Kidney tubule cell (primary cell): ENCODE results near the gene ATP5F1D.

ENCODE experiments used
- DNase-seq: peaks from one replicate; pipeline ENCODE4 v3.0.0-alpha.2; 2018; ENCODE audit warnings: low spot score

The ATP5F1D gene

DNA sequence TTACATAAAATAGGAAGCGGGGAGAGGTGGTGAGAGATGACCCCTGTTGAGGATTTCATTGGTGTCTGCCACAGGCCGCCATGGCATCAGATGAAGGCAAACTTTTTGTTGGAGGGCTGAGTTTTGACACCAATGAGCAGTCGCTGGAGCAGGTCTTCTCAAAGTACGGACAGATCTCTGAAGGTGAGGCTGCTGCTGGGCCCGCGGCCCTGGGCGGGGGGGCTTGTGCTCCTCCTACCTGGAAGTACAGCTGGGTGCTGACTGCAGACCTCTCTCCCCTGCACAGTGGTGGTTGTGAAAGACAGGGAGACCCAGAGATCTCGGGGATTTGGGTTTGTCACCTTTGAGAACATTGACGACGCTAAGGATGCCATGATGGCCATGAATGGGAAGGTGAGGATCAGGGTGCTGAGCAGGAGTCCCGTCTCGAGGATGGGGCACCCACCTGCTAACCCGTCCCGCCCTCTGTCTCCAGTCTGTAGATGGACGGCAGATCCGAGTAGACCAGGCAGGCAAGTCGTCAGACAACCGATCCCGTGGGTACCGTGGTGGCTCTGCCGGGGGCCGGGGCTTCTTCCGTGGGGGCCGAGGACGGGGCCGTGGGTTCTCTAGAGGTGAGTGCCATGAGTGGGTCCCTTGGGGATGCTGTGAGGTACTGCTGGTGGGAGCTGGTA, 29.4 kb downstream of the ATP5F1D start:
- peak; percentile 30 for DNase-seq

DNA sequence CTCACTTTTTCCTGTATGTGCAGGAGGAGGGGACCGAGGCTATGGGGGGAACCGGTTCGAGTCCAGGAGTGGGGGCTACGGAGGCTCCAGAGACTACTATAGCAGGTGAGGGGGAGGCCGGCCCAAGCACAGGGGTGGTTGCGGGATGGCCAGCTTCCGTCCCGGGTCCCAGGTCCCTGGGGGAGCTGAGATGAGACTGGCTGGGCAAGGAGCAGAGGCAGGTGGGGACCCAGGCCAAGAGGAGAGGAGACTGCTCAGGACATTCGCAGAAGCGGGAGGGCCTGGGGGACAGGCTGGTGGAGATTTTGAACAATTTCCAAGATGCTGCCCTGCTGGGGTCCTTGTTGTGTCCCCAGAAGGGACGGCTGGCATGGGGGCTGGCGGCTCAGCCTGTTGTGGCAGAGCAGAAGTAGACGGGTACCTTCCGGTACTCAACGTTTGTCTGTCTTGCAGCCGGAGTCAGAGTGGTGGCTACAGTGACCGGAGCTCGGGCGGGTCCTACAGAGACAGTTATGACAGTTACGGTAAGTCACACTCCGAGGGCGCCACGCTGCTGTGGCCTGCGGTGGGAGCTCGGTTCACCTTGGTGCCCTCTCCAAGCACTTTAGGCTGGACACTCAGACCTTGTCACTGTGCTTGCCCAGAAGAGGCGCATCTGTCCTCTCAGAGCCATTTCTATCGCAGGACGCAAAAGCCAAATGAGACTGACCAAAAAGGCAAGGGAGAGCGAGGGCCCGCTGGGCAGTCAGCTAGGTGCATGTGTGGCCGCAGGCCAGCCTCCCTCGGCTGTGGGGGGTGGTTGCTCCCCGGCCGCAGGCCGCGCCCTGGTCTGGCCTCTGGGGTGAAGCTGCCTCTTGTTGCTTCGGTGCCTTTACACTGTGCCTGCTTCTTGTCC, 30.2 kb downstream of the ATP5F1D start:
- DNase-seq: peak; percentile 24

DNA sequence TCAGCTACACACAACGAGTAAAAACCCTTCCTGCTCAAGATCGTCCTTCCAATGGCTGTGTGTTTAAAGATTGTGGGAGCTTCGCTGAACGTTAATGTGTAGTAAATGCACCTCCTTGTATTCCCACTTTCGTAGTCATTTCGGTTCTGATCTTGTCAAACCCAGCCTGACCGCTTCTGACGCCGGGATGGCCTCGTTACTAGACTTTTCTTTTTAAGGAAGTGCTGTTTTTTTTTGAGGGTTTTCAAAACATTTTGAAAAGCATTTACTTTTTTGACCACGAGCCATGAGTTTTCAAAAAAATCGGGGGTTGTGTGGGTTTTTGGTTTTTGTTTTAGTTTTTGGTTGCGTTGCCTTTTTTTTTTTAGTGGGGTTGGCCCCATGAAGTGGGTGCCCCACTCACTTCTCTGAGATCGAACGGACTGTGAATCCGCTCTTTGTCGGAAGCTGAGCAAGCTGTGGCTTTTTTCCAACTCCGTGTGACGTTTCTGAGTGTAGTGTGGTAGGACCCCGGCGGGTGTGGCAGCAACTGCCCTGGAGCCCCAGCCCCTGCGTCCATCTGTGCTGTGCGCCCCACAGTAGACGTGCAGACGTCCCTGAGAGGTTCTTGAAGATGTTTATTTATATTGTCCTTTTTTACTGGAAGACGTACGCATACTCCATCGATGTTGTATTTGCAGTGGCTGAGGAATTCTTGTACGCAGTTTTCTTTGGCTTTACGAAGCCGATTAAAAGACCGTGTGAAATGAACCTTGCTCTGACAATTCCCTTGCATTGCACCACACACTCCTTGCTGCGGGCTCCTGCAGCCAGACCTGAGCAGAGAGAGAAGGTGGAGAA, 31.1 kb downstream of the ATP5F1D start:
- no peak for DNase-seq

DNA sequence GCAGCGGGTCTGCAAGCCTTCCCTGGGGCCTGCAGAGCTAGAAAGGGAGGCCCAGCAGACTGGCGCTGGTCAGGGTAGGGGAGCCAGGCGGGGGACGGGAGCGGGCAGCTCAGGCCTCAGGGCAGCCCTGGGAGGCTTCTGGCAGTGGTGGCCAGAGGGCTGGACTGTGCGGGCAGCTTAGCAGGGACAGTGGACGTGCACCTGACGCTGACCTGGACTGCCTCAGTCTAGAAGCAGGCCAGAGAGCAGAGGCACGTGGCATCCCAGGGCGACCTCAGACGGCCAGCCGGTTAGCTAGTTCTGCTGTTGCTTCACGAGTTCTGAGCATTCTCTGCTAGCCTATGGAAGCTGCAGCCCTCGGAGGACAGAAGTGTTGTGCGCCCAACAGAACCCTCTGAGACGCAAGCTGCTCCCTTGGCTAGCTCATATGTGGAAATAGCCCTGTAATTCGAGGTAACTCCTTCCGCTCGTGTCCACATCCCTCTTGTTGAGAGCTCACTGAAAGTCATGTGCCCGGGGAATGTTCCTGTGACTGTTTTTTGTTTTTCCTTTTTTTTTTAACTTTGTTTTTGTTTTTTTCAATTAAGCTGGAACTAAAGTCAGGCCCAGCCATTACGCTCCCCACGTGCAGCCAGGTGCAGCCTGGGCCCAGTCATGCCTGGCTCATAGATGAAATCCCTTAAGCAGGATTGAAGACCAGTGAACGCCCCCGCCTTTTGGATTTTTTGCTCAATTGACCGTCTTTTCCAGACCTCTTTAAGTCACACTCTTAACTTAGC, 31.9 kb downstream of the ATP5F1D start:
- no peak for DNase-seq

DNA sequence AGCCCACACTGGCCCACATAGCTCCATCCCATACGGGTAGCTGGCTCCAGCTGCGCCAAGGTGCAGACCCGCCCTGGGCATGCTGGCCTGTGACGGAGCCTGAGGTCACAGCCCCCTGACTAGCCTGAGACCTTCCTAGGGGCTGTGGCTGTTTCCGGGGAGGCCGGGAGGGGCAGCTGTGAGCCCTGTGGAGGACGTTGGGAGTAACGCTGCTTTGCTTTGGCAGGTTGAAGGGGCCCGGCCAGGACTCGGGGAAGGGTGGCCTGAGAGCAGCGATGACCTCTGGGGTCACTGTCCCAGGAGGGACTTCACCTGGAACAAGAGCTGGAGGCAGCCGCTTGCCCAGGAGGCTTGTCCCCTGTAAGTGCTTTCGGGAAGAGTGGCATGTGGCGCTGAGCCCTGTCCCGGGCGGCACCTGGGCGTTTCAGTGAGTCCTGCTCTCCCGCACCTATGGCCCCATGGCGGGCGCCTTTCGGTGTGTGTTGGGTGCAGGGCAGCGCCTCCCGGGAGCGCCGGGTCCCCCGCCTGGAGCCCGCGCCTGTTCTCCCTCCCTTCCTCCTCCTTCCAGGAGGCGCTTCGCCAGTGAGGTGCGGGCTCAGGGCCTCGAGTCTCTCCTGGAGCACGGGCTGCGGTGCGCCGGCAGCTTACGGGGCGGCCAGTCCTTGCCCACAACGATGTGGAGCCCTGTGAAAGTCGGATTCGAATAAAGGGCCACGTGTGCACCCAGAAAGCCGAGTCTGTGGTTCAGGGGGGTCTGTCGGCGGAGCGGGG, 32.7 kb downstream of the ATP5F1D start:
- no peak for DNase-seq

DNA sequence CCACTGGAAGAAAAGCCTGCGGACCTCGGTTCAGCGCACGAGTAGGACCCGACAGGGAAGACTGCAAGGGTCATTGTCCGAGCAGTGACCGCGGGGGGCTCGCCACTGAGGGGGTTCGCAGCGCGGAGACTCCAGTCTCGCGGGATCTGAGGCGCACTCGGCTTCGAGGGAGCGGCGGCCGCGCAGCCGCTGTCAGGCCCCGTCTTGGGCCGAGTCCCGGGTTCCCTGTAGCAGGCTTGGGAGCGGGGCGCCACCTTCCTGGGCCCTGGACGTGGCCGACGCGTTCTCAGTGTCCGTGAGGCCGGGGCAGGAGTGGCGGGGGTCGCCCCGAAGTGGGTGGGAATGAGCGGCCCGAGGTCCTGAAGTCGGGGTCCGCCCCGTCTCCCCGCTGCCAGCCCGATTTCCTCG, 33.3 kb downstream of the ATP5F1D start:
- no peak for DNase-seq

DNA sequence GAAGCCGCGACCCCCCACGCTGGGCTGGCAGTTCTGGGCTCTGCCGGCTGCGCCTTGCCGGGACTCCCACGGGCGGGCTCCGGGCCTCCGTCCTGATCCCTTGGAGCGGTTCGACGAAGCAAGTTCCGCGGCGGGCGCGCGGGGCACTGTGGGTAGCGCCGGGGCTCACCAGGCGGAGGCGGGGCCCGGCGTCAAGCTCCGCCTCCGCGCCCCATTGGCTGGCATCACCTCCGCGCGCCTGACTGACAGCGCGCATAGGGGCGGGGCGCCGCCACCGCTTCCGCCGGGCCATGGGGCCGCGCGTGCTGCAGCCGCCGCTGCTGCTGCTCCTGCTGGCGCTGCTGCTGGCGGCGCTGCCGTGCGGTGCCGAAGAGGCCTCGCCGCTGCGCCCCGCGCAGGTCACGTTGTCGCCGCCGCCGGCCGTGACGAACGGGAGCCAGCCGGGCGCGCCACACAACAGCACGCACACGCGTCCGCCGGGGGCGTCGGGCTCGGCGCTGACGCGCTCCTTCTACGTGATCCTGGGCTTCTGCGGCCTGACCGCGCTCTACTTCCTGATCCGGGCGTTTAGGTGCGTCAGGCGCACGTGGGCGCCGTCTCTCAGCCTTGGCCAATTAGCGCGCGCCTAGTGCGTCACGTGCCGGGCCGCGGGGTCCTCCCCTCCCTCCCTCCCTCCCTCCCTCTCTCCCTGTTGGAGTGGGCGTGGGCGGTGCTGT, 33.9 kb downstream of the ATP5F1D start, which contains the start of gene FAM174C:
TSS of gene FAM174C (plus strand) at position 271 of the 716 bp plus-strand sequence. CDS start at position 291, 20 bp downstream.
- DNase-seq: peak; percentile 98

DNA sequence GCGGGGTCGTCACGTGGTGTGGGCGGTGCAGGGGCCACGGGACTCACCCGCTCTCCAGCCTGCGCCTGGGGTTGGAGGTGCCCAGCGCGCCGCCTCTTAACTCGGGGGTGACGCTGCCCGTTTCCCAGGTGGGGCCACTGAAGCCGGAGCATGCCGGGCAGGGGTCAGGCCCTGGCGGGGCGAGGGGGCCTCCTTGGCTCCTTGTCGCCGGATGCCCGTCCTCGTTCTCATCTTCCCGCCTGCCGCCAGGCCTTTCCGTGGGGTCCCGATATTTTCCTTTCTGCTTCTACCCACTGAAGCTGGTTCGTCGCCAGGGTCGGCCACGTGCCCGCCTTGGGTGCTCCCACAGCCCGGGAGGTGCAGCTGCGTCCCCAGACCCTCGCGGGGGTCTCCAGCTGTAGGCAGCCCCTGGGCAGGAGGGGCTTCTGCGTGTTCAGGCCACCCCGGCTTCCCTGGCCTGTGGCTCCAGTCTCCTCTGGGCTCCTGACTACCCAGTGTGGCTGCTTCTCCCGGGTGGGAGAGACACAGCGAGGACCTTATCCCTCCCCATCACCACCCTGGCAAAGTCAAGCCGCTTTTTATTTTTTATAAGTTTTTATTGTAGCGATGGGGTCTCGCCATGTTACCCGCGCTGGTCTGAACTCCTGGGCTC, 34.6 kb downstream of the ATP5F1D start:
- no peak for DNase-seq

DNA sequence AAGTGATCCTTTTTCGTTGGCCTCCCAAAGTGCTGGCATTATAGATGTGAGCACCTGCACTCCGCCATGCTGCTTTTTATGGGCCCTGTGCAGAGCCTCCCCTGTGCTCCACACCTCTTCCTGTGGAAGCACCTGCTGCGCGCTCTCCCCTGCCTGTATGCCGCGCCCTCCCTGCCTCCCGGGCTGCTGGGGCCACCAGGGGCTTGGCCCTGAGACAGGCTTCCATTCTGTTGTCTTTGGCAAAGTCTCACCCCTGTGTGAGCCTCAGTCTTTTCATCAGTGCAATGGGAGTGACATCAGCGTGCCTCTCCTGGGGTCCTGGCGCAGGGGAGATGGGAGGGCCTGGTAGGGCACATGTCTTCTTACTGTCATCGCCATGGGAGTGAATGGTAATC, 35.1 kb downstream of the ATP5F1D start:
- no peak for DNase-seq

DNA sequence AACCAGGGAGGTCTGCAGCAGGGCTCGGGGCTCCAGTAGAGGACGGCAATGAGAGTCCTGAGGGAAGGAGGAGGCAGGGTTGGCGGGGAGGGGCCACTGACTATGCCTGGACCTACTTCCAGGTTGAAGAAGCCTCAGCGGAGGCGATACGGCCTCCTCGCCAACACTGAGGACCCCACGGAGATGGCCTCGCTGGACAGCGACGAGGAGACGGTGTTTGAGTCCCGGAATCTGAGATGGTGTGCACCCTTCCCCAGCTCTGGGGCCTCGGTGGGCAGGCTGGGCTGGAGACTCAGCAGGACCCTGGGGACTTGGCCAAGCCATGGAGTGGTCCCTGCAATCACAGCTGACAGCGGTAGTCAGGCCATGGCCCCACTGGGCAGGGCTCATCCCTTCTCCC, 35.5 kb downstream of the ATP5F1D start:
- DNase-seq: no peak

DNA sequence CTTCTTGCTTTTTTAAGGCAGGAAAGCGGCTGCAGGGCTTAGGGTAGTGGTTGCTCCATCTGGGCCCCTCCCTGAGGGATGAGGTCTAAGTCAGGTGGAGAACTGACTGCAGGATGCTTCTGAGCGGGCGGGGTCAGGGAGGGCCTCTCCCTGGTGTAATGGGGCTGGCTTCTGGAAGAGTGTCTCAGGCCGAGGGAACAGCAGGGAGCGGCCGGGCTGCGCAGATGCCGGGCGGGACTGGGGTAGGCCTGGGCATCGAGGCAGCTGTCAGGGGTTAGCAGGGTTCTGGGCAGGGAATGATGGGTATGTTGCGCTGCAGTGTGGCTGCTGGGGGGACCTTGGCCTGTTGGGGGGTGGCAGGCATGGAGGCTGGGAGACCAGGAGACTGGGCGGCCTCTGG, 36.5 kb downstream of the ATP5F1D start:
- no peak for DNase-seq

DNA sequence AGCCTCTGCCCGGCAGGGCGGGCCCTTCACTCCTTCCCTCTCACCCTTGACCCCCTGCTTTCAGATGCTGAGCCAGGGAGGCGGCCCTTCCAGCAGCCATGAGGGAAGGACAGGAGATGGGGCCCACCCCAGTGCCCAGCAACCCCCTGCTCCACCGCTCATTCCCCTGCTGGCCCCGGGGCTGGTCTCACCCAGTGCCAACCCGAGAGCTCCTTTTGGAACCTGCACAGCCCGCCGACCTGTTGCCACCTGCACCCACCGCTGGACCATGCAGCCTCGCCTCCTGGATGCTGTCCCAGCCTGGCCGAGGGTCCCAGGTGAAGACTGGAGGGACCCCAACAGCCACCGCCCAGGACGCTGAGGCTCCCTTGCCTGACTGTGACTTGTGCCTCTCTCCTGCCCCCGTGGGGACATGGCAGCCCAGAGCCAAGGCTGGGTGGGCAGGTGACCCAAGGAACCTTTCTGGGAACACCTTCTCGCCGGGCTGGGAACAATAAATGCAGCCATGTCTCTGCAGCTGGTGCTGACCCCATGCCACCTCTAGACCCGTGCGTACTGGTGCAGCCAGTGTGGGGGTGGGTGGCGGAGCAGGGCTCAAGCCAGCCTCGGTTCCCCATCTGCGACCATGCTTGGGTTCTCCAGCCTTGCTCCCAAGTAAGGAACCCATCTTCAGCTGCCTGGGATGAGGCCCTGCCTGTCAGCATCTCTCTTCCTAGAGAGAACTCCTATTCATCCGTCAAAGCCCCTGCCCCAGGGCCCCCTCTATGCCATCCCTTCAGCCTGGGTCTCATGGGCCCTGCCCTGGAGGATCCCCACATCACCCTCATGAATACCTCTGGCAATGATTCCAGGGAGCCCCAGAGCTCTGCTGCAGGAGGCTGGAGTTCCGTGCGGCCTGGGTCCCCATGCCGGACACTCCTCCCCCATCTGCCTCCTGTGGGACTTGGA, 37.4 kb downstream of the ATP5F1D start:
- no peak for DNase-seq

DNA sequence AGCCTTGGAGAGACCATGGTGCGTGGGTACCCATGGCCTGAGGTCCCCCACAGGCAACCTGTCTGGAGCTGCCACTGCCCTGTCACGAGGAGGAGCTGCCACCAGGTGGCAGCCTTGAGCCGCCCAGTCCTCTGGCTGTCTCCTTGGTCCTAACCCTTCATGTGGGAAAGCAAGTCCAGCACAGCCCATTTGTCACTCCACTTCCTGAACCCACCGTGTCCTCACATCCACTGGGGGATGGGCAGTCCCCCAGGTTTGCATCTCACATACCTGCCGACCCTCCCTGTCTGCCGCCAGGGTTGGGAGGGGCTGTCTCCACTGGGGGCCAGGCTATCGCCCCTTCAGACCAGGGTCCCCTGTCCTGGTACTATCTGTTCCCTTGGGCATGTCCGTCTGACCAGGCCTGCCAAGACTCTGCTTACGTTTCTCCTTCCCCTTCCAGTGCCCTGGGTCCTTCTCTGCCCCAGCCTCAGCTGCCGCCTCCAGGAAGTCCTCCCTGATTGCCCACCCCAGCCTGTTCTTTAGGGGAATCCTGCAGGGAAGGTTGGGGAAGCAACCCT, 38.3 kb downstream of the ATP5F1D start:
- DNase-seq: peak; percentile 83

DNA sequence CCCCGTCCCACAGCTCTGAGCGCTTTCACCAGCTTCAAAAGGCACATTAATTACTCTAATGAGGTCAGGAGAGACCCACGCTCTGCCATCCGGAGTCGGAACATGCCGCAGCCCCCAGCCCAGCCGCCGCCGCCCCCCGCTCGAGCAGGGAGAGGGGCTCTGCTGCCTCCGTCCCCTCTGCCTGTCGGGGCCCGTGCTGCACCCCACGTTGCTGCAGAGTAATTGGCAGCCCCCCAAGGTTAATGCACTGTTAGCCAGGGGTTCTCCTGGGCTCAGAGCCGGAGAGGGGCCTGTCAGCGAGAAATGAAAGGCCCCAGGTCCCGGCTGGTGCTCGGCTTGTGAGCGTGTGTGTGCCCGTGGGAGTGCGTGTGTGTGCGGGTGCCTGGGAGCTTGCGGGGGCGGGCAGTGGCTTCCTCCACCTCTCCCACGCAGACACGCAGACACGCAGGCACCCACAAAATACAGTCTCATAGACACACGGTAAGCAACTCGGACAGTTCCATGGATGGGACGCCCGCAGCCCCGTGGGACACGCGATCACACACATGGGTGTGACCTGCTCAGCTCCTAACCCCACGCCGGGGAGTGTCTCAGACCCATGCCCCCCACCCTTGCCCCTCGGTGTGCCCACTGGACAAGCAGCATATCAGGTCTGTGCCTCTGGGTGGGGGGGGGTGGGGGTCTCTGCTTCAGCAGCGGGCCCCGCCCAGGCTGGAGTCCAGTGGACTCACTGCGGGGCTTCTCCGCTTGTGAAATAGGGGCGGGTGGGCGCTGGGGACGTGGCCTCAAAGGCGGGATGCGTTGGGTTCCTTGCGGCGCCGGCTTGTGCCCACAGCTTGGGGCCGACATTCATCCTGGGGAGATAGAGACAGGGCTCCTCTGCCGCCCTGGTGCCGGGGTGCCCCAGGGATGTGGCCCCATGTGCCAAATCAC, 39.4 kb downstream of the ATP5F1D start:
- DNase-seq: no peak

DNA sequence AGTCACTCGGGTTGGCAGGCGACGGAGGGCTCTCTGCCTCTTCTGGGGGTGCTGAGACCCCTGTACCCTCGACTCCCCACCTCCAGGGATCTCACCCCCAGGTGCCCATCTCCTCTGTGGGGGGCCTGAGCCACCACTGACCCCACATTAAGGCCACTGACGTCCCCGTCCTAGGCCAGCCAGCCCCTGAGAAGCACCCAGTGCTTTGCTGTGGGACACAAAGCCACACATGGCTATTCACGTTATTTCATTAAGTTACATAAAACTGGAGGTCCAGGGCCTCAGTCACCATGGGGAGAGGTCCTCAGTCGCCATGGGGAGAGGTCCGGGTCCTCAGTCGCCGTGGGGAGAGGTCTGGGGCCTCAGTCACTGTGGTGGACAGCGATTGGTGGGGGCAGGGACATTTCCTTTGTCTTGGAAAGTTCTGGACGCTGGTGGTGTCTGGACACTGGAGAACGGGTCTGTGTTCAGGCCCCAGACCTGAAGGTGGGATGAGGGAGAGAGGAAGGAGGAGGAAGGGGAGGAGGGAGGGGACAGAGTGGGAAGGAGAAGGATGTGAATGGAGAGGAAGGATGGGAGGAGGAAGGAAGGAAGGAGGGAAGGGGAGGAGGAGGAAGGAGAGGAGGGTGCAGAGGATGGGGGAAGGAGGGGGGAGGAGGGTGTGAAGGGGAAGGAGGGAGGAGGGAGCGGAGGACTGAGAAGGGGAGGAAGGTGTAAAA, 40.2 kb downstream of the ATP5F1D start:
- no peak for DNase-seq

DNA sequence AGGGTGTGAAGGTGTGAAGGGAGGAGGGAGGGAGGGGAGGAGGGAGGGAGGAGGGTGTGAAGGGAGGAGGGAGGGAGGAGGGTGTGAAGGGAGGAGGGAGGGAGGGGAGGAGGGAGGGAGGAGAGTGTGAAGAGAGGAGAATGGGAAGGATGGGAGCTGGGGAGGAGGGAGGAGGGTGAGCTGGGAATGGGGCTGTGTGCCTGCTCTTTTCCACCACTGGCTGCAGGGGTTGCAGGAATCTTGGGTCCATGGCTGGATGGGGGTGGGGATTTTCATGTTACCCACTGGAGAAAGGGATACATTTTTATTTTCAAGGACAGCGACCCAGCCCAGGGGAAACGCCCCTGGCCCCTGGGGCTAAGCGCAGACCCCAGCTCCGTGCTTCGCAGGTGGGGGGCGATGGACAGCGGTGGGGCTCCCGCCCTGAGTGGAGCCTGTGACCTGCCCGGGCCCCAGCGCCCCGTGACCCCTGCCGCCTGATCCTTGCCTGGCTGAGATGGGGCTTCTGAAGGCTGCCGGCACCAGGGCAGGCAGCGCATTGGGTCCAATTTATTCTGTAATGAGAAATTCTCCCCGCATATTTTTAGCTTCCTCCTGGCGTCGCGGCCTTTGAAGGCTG, 41.1 kb downstream of the ATP5F1D start:
- DNase-seq: no peak
